Large intestine (tissue), 3 donors: ENCODE data around the gene CLIC4. TPM values are rescaled to one million over a fixed set of nuclear protein-coding genes. Genes with fewer than 3 reads are reported as not detected.
"Not testable (repeated sequence)": the region's sequence is repeated elsewhere in the genome, so short reads cannot be mapped to it uniquely, and the experiment has no call there.

Experiments used
- DNase-seq, 2 donors: peaks; one replicate each; pipeline versions ENCODE4 v3.0.0 to v3.0.0-alpha.2; 2013
- H3K27ac ChIP-seq: one replicate; pipeline ENCODE4 v1.5.1; 2013; ENCODE audit warnings: low read length
- H3K27me3 ChIP-seq: 2 replicates; pipeline ENCODE4 v1.6.1; 2013; ENCODE audit warnings: low read length; ENCODE audit not compliant: control insufficient read depth, insufficient read depth
- H3K36me3 ChIP-seq: 2 replicates; pipeline ENCODE4 v1.6.1; 2013; ENCODE audit warnings: low read length; ENCODE audit not compliant: control insufficient read depth, insufficient read depth
- H3K4me1 ChIP-seq: one replicate; pipeline ENCODE4 v1.6.1; 2013; ENCODE audit warnings: low read length; ENCODE audit not compliant: control insufficient read depth, insufficient read depth
- H3K4me3 ChIP-seq: one replicate; pipeline ENCODE4 v1.5.1; 2013; ENCODE audit warnings: low read length
- H3K9me3 ChIP-seq: one replicate; pipeline ENCODE4 v1.6.1; 2013; ENCODE audit warnings: mild to moderate bottlenecking, low read depth, low read length, moderate library complexity; ENCODE audit not compliant: control insufficient read depth
- WGBS: methylation state at CpG from one replicate; pipeline ENCODE4 v1.1.5; 2013; ENCODE audit warnings: low lambda C conversion rate; ENCODE audit not compliant: insufficient coverage; 5-methylcytosine and 5-hydroxymethylcytosine counted together
- polyA plus RNA-seq: library from polyadenylated mRNA; unstranded; fragments of 120-200 nt; gene quantifications from one replicate; pipeline ENCODE4 v1.2.1, GENCODE V29; 2013

Gene CLIC4
- polyA plus RNA-seq, 1 donor = 70.3 TPM

- Histone ChIP-seq H3K27me3 (no peaks in the 10 kb centered on the region), H3K36me3 (no peaks in the 10 kb centered on the region), H3K9me3 (no peaks in the 10 kb centered on the region), H3K4me1 (no peaks in the 10 kb centered on the region), H3K27ac (no peak overlapping the region), H3K4me3 (no peak overlapping the region)
- DNase-seq = no peak
- no CpG with 5 or more reads among the region's 8 CpGs for WGBS
These were observed 27.2 kb upstream of the CLIC4 start for GRCh38 chr1:24717887-24718650.

- Histone ChIP-seq H3K9me3 (no peaks in the 10 kb centered on the region), H3K27ac (no peak overlapping the region), H3K4me1 (peaks cover 3% of the 10 kb centered on the region), H3K27me3 (no peaks in the 10 kb centered on the region), H3K4me3 (no peak overlapping the region), H3K36me3 (no peaks in the 10 kb centered on the region)
- DNase-seq = no peak
- no CpG with 5 or more reads among the region's 12 CpGs for WGBS
These were observed 25.1 kb upstream of the CLIC4 start for GRCh38 chr1:24720152-24720551.

- no peak for DNase-seq
- H3K4me1 ChIP-seq = peaks cover 4% of the 10 kb centered on the region
- no peak overlapping the region for H3K4me3 ChIP-seq
- no CpG with 5 or more reads among the region's 31 CpGs for WGBS
- H3K9me3 ChIP-seq = no peaks in the 10 kb centered on the region
- no peaks in the 10 kb centered on the region for H3K36me3 ChIP-seq
- H3K27ac ChIP-seq = no peak overlapping the region
- H3K27me3 ChIP-seq = no peaks in the 10 kb centered on the region
These were observed 23.7 kb upstream of the CLIC4 start for GRCh38 chr1:24721533-24721932.

GRCh38 chr1:24722073-24723035, 22.9 kb upstream of the CLIC4 start:
- not testable (repeated sequence) for DNase-seq, H3K4me1 ChIP-seq
- no CpG with 5 or more reads among the region's 21 CpGs for WGBS

GRCh38 chr1:24724345-24725208, 20.7 kb upstream of the CLIC4 start:
- Histone ChIP-seq H3K9me3 (no peaks in the 10 kb centered on the region), H3K36me3 (no peaks in the 10 kb centered on the region), H3K27me3 (no peaks in the 10 kb centered on the region), H3K4me3 (no peak overlapping the region), H3K4me1 (peaks cover 4% of the 10 kb centered on the region), H3K27ac (peak overlapping the region; percentile 33)
- DNase-seq = peak in 1 of 2 donors; percentile 40
- no CpG with 5 or more reads among the region's 13 CpGs for WGBS

More at GRCh38 chr1:24722073-24723035, 22.9 kb upstream of the CLIC4 start:
- H3K27ac ChIP-seq, H3K9me3 ChIP-seq, H3K27me3 ChIP-seq, H3K4me3 ChIP-seq, H3K36me3 ChIP-seq: not testable (repeated sequence)

GRCh38 chr1:24725209-24725651, 20.0 kb upstream of the CLIC4 start:
- no peaks in the 10 kb centered on the region for H3K36me3 ChIP-seq
- no peaks in the 10 kb centered on the region for H3K27me3 ChIP-seq
- H3K4me3 ChIP-seq = no peak overlapping the region
- H3K4me1 ChIP-seq = peaks cover 4% of the 10 kb centered on the region
- H3K9me3 ChIP-seq = no peaks in the 10 kb centered on the region
- WGBS = no CpG with 5 or more reads among the region's 5 CpGs
- peak overlapping the region; percentile 33 for H3K27ac ChIP-seq
- DNase-seq = no peak

GRCh38 chr1:24726741-24727140, 18.5 kb upstream of the CLIC4 start:
- H3K4me1 ChIP-seq = peaks cover 4% of the 10 kb centered on the region
- no CpG with 5 or more reads among the region's 4 CpGs for WGBS
- no peak for DNase-seq
- H3K36me3 ChIP-seq = no peaks in the 10 kb centered on the region
- no peak overlapping the region for H3K27ac ChIP-seq
- H3K27me3 ChIP-seq = no peaks in the 10 kb centered on the region
- H3K9me3 ChIP-seq = no peaks in the 10 kb centered on the region
- H3K4me3 ChIP-seq = no peak overlapping the region

- no CpG with 5 or more reads among the region's 9 CpGs for WGBS
- H3K27ac ChIP-seq = no peak overlapping the region
- H3K9me3 ChIP-seq = no peaks in the 10 kb centered on the region
- H3K4me1 ChIP-seq = peaks cover 4% of the 10 kb centered on the region
- peak; percentile 54 to 70 for DNase-seq
- H3K4me3 ChIP-seq = no peak overlapping the region
- H3K27me3 ChIP-seq = no peaks in the 10 kb centered on the region
- no peaks in the 10 kb centered on the region for H3K36me3 ChIP-seq
These were observed 17.6 kb upstream of the CLIC4 start for GRCh38 chr1:24727501-24728216.

GRCh38 chr1:24728982-24729381, 16.3 kb upstream of the CLIC4 start:
- H3K4me3 ChIP-seq = no peak overlapping the region
- no peak overlapping the region for H3K27ac ChIP-seq
- H3K27me3 ChIP-seq = no peaks in the 10 kb centered on the region
- no CpG with 5 or more reads among the region's 10 CpGs for WGBS
- DNase-seq = peak in 1 of 2 donors; percentile 32
- no peaks in the 10 kb centered on the region for H3K36me3 ChIP-seq
- peaks cover 4% of the 10 kb centered on the region for H3K4me1 ChIP-seq
- H3K9me3 ChIP-seq = no peaks in the 10 kb centered on the region
